H9 (cell line): ENCODE results near the gene DBH. TPM values are rescaled to one million over a fixed set of nuclear protein-coding genes. Genes with fewer than 3 reads are reported as not detected.

Source experiments
- DNase-seq: peaks from one replicate; pipeline ENCODE4 v3.0.0-alpha.2; 2017
- H2AFZ ChIP-seq: one replicate; pipeline ENCODE4 v1.6.1; 2013; ENCODE audit warnings: mild to moderate bottlenecking, low read length, control low read depth, moderate library complexity
- H2AK5ac ChIP-seq: 2 replicates; pipeline ENCODE4 v1.6.1; 2013; ENCODE audit warnings: low read length, control low read depth, mixed read lengths; ENCODE audit not compliant: insufficient read length
- H2BK120ac ChIP-seq: one replicate; pipeline ENCODE4 v1.6.1; 2013; ENCODE audit warnings: low read depth, mild to moderate bottlenecking, low read length, control low read depth, inconsistent platforms; ENCODE audit not compliant: poor library complexity, severe bottlenecking
- H2BK12ac ChIP-seq: 2 replicates; pipeline ENCODE4 v1.6.1; 2013; ENCODE audit warnings: low read length, control low read depth, mixed read lengths, low read depth; ENCODE audit not compliant: insufficient read length
- H2BK15ac ChIP-seq: 2 replicates; pipeline ENCODE4 v1.6.1; 2013; ENCODE audit warnings: low read depth, low read length, control low read depth
- H2BK20ac ChIP-seq: one replicate; pipeline ENCODE4 v1.6.1; 2013; ENCODE audit warnings: low read depth, mild to moderate bottlenecking, low read length, control low read depth, inconsistent platforms; ENCODE audit not compliant: poor library complexity, severe bottlenecking
- H2BK5ac ChIP-seq: 2 replicates; pipeline ENCODE4 v1.6.1; 2013; ENCODE audit warnings: low read length, control low read depth, mixed read lengths; ENCODE audit not compliant: insufficient read length
- H3K14ac ChIP-seq: 2 replicates; pipeline ENCODE4 v1.6.1; 2013; ENCODE audit warnings: low read length, control low read depth; ENCODE audit not compliant: insufficient read depth
- H3K18ac ChIP-seq: 2 replicates; pipeline ENCODE4 v1.6.1; 2013; ENCODE audit warnings: low read depth, mild to moderate bottlenecking, mixed read lengths, low read length, control low read depth; ENCODE audit not compliant: insufficient read length
- H3K23ac ChIP-seq: 2 replicates; pipeline ENCODE4 v1.6.1; 2013; ENCODE audit warnings: low read length, control low read depth, mixed read lengths, low read depth; ENCODE audit not compliant: insufficient read length
- H3K23me2 ChIP-seq: 2 replicates; pipeline ENCODE4 v1.6.1; 2013; ENCODE audit warnings: low read depth, mild to moderate bottlenecking, mixed read lengths, low read length, control low read depth; ENCODE audit not compliant: insufficient read length, poor library complexity, severe bottlenecking
- H3K27ac ChIP-seq: 2 replicates; pipeline ENCODE4 v1.5.1; 2013; ENCODE audit warnings: low read length, control low read depth, mixed read lengths, low read depth; ENCODE audit not compliant: insufficient read length
- H3K27me3 ChIP-seq: 2 replicates; pipeline ENCODE4 v1.6.1; 2013; ENCODE audit warnings: low read length, control low read depth, inconsistent platforms; ENCODE audit not compliant: insufficient read depth
- H3K4ac ChIP-seq: 2 replicates; pipeline ENCODE4 v1.6.1; 2013; ENCODE audit warnings: low read depth, mild to moderate bottlenecking, control low read depth, inconsistent platforms, low read length, moderate library complexity
- H3K4me1 ChIP-seq: 2 replicates; pipeline ENCODE4 v1.6.1; 2013; ENCODE audit warnings: low read length, control low read depth, inconsistent platforms; ENCODE audit not compliant: insufficient read depth
- H3K4me2 ChIP-seq: 2 replicates; pipeline ENCODE4 v1.6.1; 2013; ENCODE audit warnings: low read length, control low read depth, mixed read lengths; ENCODE audit not compliant: insufficient read length, insufficient read depth
- H3K56ac ChIP-seq: 2 replicates; pipeline ENCODE4 v1.6.1; 2013; ENCODE audit warnings: low read depth, mild to moderate bottlenecking, mixed read lengths, low read length, control low read depth; ENCODE audit not compliant: insufficient read length
- H3K79me1 ChIP-seq: 2 replicates; pipeline ENCODE4 v1.6.1; 2013; ENCODE audit warnings: low read depth, mild to moderate bottlenecking, moderate library complexity, low read length, control low read depth, inconsistent platforms; ENCODE audit not compliant: insufficient read depth, poor library complexity, severe bottlenecking
- H3K79me2 ChIP-seq: 2 replicates; pipeline ENCODE4 v1.6.1; 2013; ENCODE audit warnings: low read length, control low read depth, inconsistent platforms; ENCODE audit not compliant: insufficient read depth
- H3K9ac ChIP-seq: 2 replicates; pipeline ENCODE4 v1.6.1; 2013; ENCODE audit warnings: low read length, control low read depth, mixed read lengths; ENCODE audit not compliant: insufficient read length; ENCODE audit errors: extremely low read depth
- H3K9me3 ChIP-seq: one replicate; pipeline ENCODE4 v1.6.1; 2013; ENCODE audit warnings: low read depth, low read length, inconsistent platforms; ENCODE audit not compliant: control insufficient read depth
- H3T11ph ChIP-seq: one replicate; pipeline ENCODE4 v1.6.1; 2013; ENCODE audit warnings: mild to moderate bottlenecking, low read length, control low read depth, inconsistent platforms
- H4K20me1 ChIP-seq: one replicate; pipeline ENCODE4 v1.6.1; 2013; ENCODE audit not compliant: control insufficient read depth, insufficient read length, insufficient read depth
- H4K5ac ChIP-seq: 2 replicates; pipeline ENCODE4 v1.6.1; 2013; ENCODE audit warnings: low read depth, mild to moderate bottlenecking, mixed read lengths, low read length, control low read depth; ENCODE audit not compliant: insufficient read length
- H4K8ac ChIP-seq: replicated peaks from 2 replicates; pipeline ENCODE4 v1.6.1; 2013; ENCODE audit warnings: low read length, control low read depth, mixed read lengths, low read depth; ENCODE audit not compliant: insufficient read length
- H4K91ac ChIP-seq: 2 replicates; pipeline ENCODE4 v1.6.1; 2013; ENCODE audit warnings: low read depth, mild to moderate bottlenecking, moderate library complexity, mixed read lengths, low read length, control low read depth; ENCODE audit not compliant: insufficient read length
- H3K27ac Mint-ChIP-seq, 3 experiments: 2 replicates in 2 of 3; 3 replicates in 1 of 3; pipeline ENCODE4 v1.8.0; 2020 to 2021; ENCODE audit warnings: mixed read lengths in 3 of 3, mild to moderate bottlenecking in 1 of 3, moderate library complexity in 1 of 3
- H3K27me3 Mint-ChIP-seq: 2 replicates; pipeline ENCODE4 v1.8.0; 2021; ENCODE audit warnings: low read depth, mild to moderate bottlenecking, moderate library complexity, mixed read lengths
- H3K36me3 Mint-ChIP-seq, 3 experiments: 2 replicates in 2 of 3; 3 replicates in 1 of 3; pipeline ENCODE4 v1.8.0; 2020 to 2021; ENCODE audit warnings: low read depth in 3 of 3, mixed read lengths in 3 of 3; ENCODE audit not compliant: insufficient read depth in 1 of 3
- H3K4me1 Mint-ChIP-seq, 2 experiments: 2 replicates each; pipeline ENCODE4 v1.8.0; 2020; ENCODE audit warnings: mixed read lengths in 2 of 2
- H3K4me3 Mint-ChIP-seq, 2 experiments: 2 replicates in 1 of 2; 3 replicates in 1 of 2; pipeline ENCODE4 v1.8.0; 2020 to 2021; ENCODE audit warnings: mild to moderate bottlenecking in 2 of 2, mixed read lengths in 2 of 2, moderate library complexity in 1 of 2
- H3K9me3 Mint-ChIP-seq, 2 experiments: 2 replicates in 1 of 2; 3 replicates in 1 of 2; pipeline ENCODE4 v1.8.0; 2020; ENCODE audit warnings: mild to moderate bottlenecking in 2 of 2, mixed read lengths in 2 of 2, moderate library complexity in 1 of 2
- WGBS: extraction: QIAGEN DNeasy Blood & Tissue Kit; methylation state at CpG from one replicate; pipeline ENCODE4 v1.1.7; 2013; ENCODE audit warnings: missing lambda C conversion rate, low lambda C conversion rate, mixed read lengths; ENCODE audit not compliant: insufficient read length; ENCODE audit errors: extremely low coverage; 5-methylcytosine and 5-hydroxymethylcytosine counted together
- total RNA-seq: library from RNA; stranded (reverse); gene quantifications from 2 replicates; pipeline ENCODE4 v1.2.1, GENCODE V29; 2021
- TF ChIP-seq, protein P1 (sequence below): fragments of 200-600 bp; sonication (generic); conservative IDR thresholded peaks from 3 replicates; pipeline ENCODE4 v1.8.0; 2021; ENCODE audit warnings: antibody characterized with exemption, mild to moderate bottlenecking

The DBH gene
- total RNA-seq, 1 experiment from 2014 or later, result not detected

DNA sequence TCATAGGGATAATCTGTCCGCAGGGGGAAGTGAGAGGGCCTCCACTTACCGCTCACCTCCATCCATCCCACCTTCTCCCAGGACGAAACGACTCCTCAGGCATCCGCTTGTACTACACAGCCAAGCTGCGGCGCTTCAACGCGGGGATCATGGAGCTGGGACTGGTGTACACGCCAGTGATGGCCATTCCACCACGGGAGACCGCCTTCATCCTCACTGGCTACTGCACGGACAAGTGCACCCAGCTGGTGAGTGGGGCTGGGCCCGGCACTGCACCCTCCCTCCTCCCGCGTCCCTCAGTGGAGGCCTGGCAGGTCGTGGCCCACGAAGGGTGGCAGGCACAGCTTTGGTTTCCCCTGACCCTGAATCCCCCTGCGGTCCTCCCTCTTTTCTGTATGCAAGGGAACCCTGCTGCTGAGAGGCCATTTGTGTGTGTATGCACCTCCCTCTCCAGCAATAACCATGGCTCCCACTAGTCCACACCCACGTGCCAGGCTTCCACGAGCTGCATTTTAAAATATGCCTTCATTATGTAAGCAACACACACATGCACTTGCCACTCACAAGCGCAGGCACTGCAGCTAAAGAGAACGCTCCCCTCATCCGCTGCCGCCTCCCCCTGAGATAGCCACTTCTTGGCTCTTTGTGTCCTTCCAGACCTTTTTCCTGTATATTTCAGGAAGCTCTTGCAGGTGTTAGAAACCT lies 11.8 kb downstream of the DBH start:
- DNase-seq, result no peak
- H3K9ac ChIP-seq, result no peak overlapping the region
- H3K27ac ChIP-seq, result no peak overlapping the region
- peaks cover 5 to 13% of the 10 kb centered on the region in 2 experiments for H3K4me1 Mint-ChIP-seq
- no peak overlapping the region for H4K8ac ChIP-seq
- H3K79me2 ChIP-seq, result no peaks in the 10 kb centered on the region
- H3K9me3 Mint-ChIP-seq, result no peaks in the 10 kb centered on the region
- H2AK5ac ChIP-seq, result no peak overlapping the region
- no peak overlapping the region for H2BK5ac ChIP-seq
- H3K4me3 Mint-ChIP-seq, result no peak overlapping the region
- WGBS, result no CpG with 5 or more reads among the region's 25 CpGs
- H3K18ac ChIP-seq, result no peak overlapping the region
- TF ChIP-seq, protein P1, sequence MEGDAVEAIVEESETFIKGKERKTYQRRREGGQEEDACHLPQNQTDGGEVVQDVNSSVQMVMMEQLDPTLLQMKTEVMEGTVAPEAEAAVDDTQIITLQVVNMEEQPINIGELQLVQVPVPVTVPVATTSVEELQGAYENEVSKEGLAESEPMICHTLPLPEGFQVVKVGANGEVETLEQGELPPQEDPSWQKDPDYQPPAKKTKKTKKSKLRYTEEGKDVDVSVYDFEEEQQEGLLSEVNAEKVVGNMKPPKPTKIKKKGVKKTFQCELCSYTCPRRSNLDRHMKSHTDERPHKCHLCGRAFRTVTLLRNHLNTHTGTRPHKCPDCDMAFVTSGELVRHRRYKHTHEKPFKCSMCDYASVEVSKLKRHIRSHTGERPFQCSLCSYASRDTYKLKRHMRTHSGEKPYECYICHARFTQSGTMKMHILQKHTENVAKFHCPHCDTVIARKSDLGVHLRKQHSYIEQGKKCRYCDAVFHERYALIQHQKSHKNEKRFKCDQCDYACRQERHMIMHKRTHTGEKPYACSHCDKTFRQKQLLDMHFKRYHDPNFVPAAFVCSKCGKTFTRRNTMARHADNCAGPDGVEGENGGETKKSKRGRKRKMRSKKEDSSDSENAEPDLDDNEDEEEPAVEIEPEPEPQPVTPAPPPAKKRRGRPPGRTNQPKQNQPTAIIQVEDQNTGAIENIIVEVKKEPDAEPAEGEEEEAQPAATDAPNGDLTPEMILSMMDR, result no peak
- no peaks in the 10 kb centered on the region for H3K4me1 ChIP-seq
- peaks cover 23% of the 10 kb centered on the region for H3K27me3 Mint-ChIP-seq
- no peaks in the 10 kb centered on the region for H3K23me2 ChIP-seq
- no peak overlapping the region for H4K5ac ChIP-seq
- no peak overlapping the region for H2AFZ ChIP-seq
- no peak overlapping the region for H3K56ac ChIP-seq
- H2BK20ac ChIP-seq, result no peak overlapping the region
- H3K14ac ChIP-seq, result no peak overlapping the region
- H3K27ac Mint-ChIP-seq, result no peak overlapping the region; a peak in 1 of 7 replicates
- H3K23ac ChIP-seq, result no peak overlapping the region
- no peak overlapping the region for H2BK120ac ChIP-seq
- no peak overlapping the region for H4K91ac ChIP-seq
- H3K4me2 ChIP-seq, result no peak overlapping the region
- H3T11ph ChIP-seq, result no peak overlapping the region
- no peaks in the 10 kb centered on the region for H3K9me3 ChIP-seq
- H3K4ac ChIP-seq, result no peak overlapping the region
- H2BK12ac ChIP-seq, result no peak overlapping the region
- no peaks in the 10 kb centered on the region for H3K27me3 ChIP-seq
- no peaks in the 10 kb centered on the region for H3K79me1 ChIP-seq
- H4K20me1 ChIP-seq, result no peaks in the 10 kb centered on the region
- no peak overlapping the region for H2BK15ac ChIP-seq
- no peaks in the 10 kb centered on the region; a peak in 1 of 7 replicates for H3K36me3 Mint-ChIP-seq
